ENCODE measurements around the gene SMARCA1. TPM values are rescaled to one million over a fixed set of nuclear protein-coding genes. Genes with fewer than 3 reads are reported as not detected.

Gene SMARCA1
- total and polyA plus RNA-seq, 2 experiments from 2014 or later: 36.9 to 38.5 TPM

GRCh38 chrX:129461801-129462456, 61.4 kb downstream of the SMARCA1 start:
- H3K4me1 ChIP-seq (ENCODE audit: insufficient read depth): no peaks in the 10 kb centered on the region
- no peak for DNase-seq
- no peaks in the 10 kb centered on the region for H3K9me2 ChIP-seq (ENCODE audit: insufficient read depth)
- no peaks in the 10 kb centered on the region for H3F3A ChIP-seq (ENCODE audit: insufficient read depth)
- H4K20me1 ChIP-seq (ENCODE audit: insufficient read depth): no peaks in the 10 kb centered on the region
- H2AFZ ChIP-seq: no peak overlapping the region
- no peak overlapping the region for H3K4me2 ChIP-seq (ENCODE audit: unreplicated experiment)
- TF ChIP-seq EZH2phosphoT487 (IDR thresholded peaks at IDR 0.05; ENCODE audit: insufficient read depth, low read depth) (no peak), EZH2 (IDR thresholded peaks at IDR 0.05; ENCODE audit: insufficient read depth, poor library complexity, severe bottlenecking) (no peak)
- WGBS, 2 experiments (ENCODE audit: low coverage in 1 of 2, low lambda C conversion rate in 2 of 2, missing lambda C conversion rate in 2 of 2): 90 to 96% methylated on average over 3 of the region's 3 CpGs
- H3K4me3 ChIP-seq: no peak overlapping the region
- H3K9me3 ChIP-seq (ENCODE audit: low read depth): no peaks in the 10 kb centered on the region
- no peaks in the 10 kb centered on the region for H3K79me2 ChIP-seq (ENCODE audit: insufficient read depth)
- no peak overlapping the region for H3K27ac ChIP-seq
- H3K36me3 ChIP-seq (ENCODE audit: low read depth): peaks cover 16% of the 10 kb centered on the region; the same call in 1 of the 2 replicates
- in situ Hi-C loops (cut with MboI): no loop called here
- H3K27me3 ChIP-seq (replicated peaks; ENCODE audit: insufficient read depth): no peaks in the 10 kb centered on the region
- H3K9ac ChIP-seq: no peak overlapping the region

- Histone ChIP-seq H3K4me3 (no peak overlapping the region), H3K27me3 (replicated peaks; ENCODE audit: insufficient read depth) (no peaks in the 10 kb centered on the region), H4K20me1 (ENCODE audit: insufficient read depth) (no peaks in the 10 kb centered on the region), H2AFZ (no peak overlapping the region), H3K9me3 (ENCODE audit: low read depth) (no peaks in the 10 kb centered on the region), H3K9me2 (ENCODE audit: insufficient read depth) (no peaks in the 10 kb centered on the region), H3K4me1 (ENCODE audit: insufficient read depth) (no peaks in the 10 kb centered on the region), H3K79me2 (ENCODE audit: insufficient read depth) (no peaks in the 10 kb centered on the region), H3F3A (ENCODE audit: insufficient read depth) (no peaks in the 10 kb centered on the region), H3K36me3 (ENCODE audit: low read depth) (no peaks in the 10 kb centered on the region), H3K9ac (no peak overlapping the region), H3K27ac (no peak overlapping the region), H3K4me2 (ENCODE audit: unreplicated experiment) (no peak overlapping the region)
- no peak for DNase-seq
- in situ Hi-C loops (cut with MboI): no loop called here
- TF ChIP-seq EZH2 (IDR thresholded peaks at IDR 0.05; ENCODE audit: insufficient read depth, poor library complexity, severe bottlenecking): no peak
- WGBS, 2 experiments (ENCODE audit: low coverage in 1 of 2, low lambda C conversion rate in 2 of 2, missing lambda C conversion rate in 2 of 2): 98 to 99% methylated on average over 6 of the region's 6 CpGs
Observed at GRCh38 chrX:129452523-129452922, 70.8 kb downstream of the SMARCA1 start.

- H3K9me2 ChIP-seq (ENCODE audit: insufficient read depth): no peaks in the 10 kb centered on the region
- H3F3A ChIP-seq (ENCODE audit: insufficient read depth): no peaks in the 10 kb centered on the region
- no peaks in the 10 kb centered on the region for H3K27me3 ChIP-seq (replicated peaks; ENCODE audit: insufficient read depth)
- H3K9ac ChIP-seq: no peak overlapping the region
- no peaks in the 10 kb centered on the region for H3K36me3 ChIP-seq (ENCODE audit: low read depth)
- H3K9me3 ChIP-seq (ENCODE audit: low read depth): no peaks in the 10 kb centered on the region
- no peak for DNase-seq
- H3K4me1 ChIP-seq (ENCODE audit: insufficient read depth): no peaks in the 10 kb centered on the region
- 95 to 100% methylated on average over 2 to 4 of the region's 4 CpGs for WGBS, 2 experiments (ENCODE audit: low coverage in 1 of 2, low lambda C conversion rate in 2 of 2, missing lambda C conversion rate in 2 of 2)
- no peaks in the 10 kb centered on the region; the same call in 1 of the 2 replicates for H4K20me1 ChIP-seq (ENCODE audit: insufficient read depth)
- TF ChIP-seq EZH2phosphoT487 (IDR thresholded peaks at IDR 0.05; ENCODE audit: insufficient read depth, low read depth) (no peak), EZH2 (IDR thresholded peaks at IDR 0.05; ENCODE audit: insufficient read depth, poor library complexity, severe bottlenecking) (no peak)
- H3K4me3 ChIP-seq: no peak overlapping the region
- no peak overlapping the region for H2AFZ ChIP-seq
- in situ Hi-C loops (cut with MboI): no loop called here
- no peak overlapping the region for H3K4me2 ChIP-seq (ENCODE audit: unreplicated experiment)
- no peak overlapping the region for H3K27ac ChIP-seq
- H3K79me2 ChIP-seq (ENCODE audit: insufficient read depth): no peaks in the 10 kb centered on the region
Observed at GRCh38 chrX:129450123-129450522, 73.2 kb downstream of the SMARCA1 start.

GRCh38 chrX:129449148-129449547, 74.1 kb downstream of the SMARCA1 start:
- Histone ChIP-seq H3K27ac (no peak overlapping the region), H3K4me1 (ENCODE audit: insufficient read depth) (no peaks in the 10 kb centered on the region), H4K20me1 (ENCODE audit: insufficient read depth) (no peaks in the 10 kb centered on the region; the same call in 1 of the 2 replicates), H3K4me3 (no peak overlapping the region), H3K9ac (no peak overlapping the region), H3K9me3 (ENCODE audit: low read depth) (no peaks in the 10 kb centered on the region), H3K79me2 (ENCODE audit: insufficient read depth) (no peaks in the 10 kb centered on the region), H2AFZ (no peak overlapping the region), H3F3A (ENCODE audit: insufficient read depth) (no peaks in the 10 kb centered on the region), H3K36me3 (ENCODE audit: low read depth) (no peaks in the 10 kb centered on the region), H3K27me3 (replicated peaks; ENCODE audit: insufficient read depth) (no peaks in the 10 kb centered on the region), H3K9me2 (ENCODE audit: insufficient read depth) (no peaks in the 10 kb centered on the region), H3K4me2 (ENCODE audit: unreplicated experiment) (no peak overlapping the region)
- TF ChIP-seq EZH2phosphoT487 (IDR thresholded peaks at IDR 0.05; ENCODE audit: insufficient read depth, low read depth) (no peak), EZH2 (IDR thresholded peaks at IDR 0.05; ENCODE audit: insufficient read depth, poor library complexity, severe bottlenecking) (no peak)
- in situ Hi-C loops (cut with MboI): no loop called here
- 96 to 100% methylated on average over 2 of the region's 2 CpGs for WGBS, 2 experiments (ENCODE audit: low coverage in 1 of 2, low lambda C conversion rate in 2 of 2, missing lambda C conversion rate in 2 of 2)
- no peak for DNase-seq

GRCh38 chrX:129445436-129445835, 77.9 kb downstream of the SMARCA1 start:
- Histone ChIP-seq H3K27ac (no peak overlapping the region), H2AFZ (no peak overlapping the region), H3K79me2 (ENCODE audit: insufficient read depth) (no peaks in the 10 kb centered on the region), H4K20me1 (ENCODE audit: insufficient read depth) (no peaks in the 10 kb centered on the region; the same call in 1 of the 2 replicates), H3K36me3 (ENCODE audit: low read depth) (no peaks in the 10 kb centered on the region), H3F3A (ENCODE audit: insufficient read depth) (no peaks in the 10 kb centered on the region), H3K9me2 (ENCODE audit: insufficient read depth) (no peaks in the 10 kb centered on the region), H3K4me1 (ENCODE audit: insufficient read depth) (no peaks in the 10 kb centered on the region), H3K9ac (no peak overlapping the region), H3K4me2 (ENCODE audit: unreplicated experiment) (no peak overlapping the region), H3K9me3 (ENCODE audit: low read depth) (no peaks in the 10 kb centered on the region), H3K27me3 (replicated peaks; ENCODE audit: insufficient read depth) (no peaks in the 10 kb centered on the region), H3K4me3 (no peak overlapping the region)
- DNase-seq: no peak
- TF ChIP-seq EZH2phosphoT487 (IDR thresholded peaks at IDR 0.05; ENCODE audit: insufficient read depth, low read depth) (no peak), EZH2 (IDR thresholded peaks at IDR 0.05; ENCODE audit: insufficient read depth, poor library complexity, severe bottlenecking) (no peak)
- in situ Hi-C loops (cut with MboI): no loop called here

All from GM23248 (cell line).